HG03378 (cell line): Measurements from ENCODE around the gene ANKRD44.
A peak's percentile ranks its signal among the peaks of the same experiment; 100 is the strongest.
"Not testable (repeated sequence)": the region's sequence is repeated elsewhere in the genome, so short reads cannot be mapped to it uniquely, and the experiment has no call there.

Source experiments
- ATAC-seq: cut with Tn5 transposase; IDR thresholded peaks from one replicate; pipeline ENCODE4 v1.9.1; 2021; ENCODE audit warnings: mild to moderate bottlenecking, moderate library complexity; ENCODE audit not compliant: unreplicated experiment

The ANKRD44 gene

GRCh38 chr2:197241153-197241552 is 69.4 kb downstream of the ANKRD44 start:
- no peak for ATAC-seq

GRCh38 chr2:197240421-197241041 is 70.0 kb downstream of the ANKRD44 start:
- ATAC-seq = no peak

GRCh38 chr2:197240018-197240417 is 70.6 kb downstream of the ANKRD44 start:
- not testable (repeated sequence) for ATAC-seq

GRCh38 chr2:197239434-197239833 is 71.1 kb downstream of the ANKRD44 start:
- peak; percentile 67 for ATAC-seq

- ATAC-seq = peak; percentile 59
Observed at GRCh38 chr2:197238043-197238365, 72.6 kb downstream of the ANKRD44 start.

GRCh38 chr2:197237291-197238042 is 73.1 kb downstream of the ANKRD44 start:
- ATAC-seq = no peak

GRCh38 chr2:197236816-197237215 is 73.8 kb downstream of the ANKRD44 start:
- ATAC-seq = no peak

GRCh38 chr2:197236159-197236558 is 74.4 kb downstream of the ANKRD44 start:
- ATAC-seq = no peak

GRCh38 chr2:197235711-197236110 is 74.9 kb downstream of the ANKRD44 start:
- ATAC-seq = no peak

GRCh38 chr2:197234671-197235191 is 75.8 kb downstream of the ANKRD44 start:
- no peak for ATAC-seq

GRCh38 chr2:197233473-197233872 is 77.1 kb downstream of the ANKRD44 start:
- no peak for ATAC-seq

- ATAC-seq = no peak
Observed at GRCh38 chr2:197232010-197232409, 78.6 kb downstream of the ANKRD44 start.

GRCh38 chr2:197229509-197230443 is 80.8 kb downstream of the ANKRD44 start:
- ATAC-seq = no peak

GRCh38 chr2:197223451-197223850 is 87.1 kb downstream of the ANKRD44 start:
- ATAC-seq = no peak

- ATAC-seq = no peak
Observed at GRCh38 chr2:197219636-197220035, 90.9 kb downstream of the ANKRD44 start.

- ATAC-seq = no peak
Observed at GRCh38 chr2:197217541-197217940, 93.0 kb downstream of the ANKRD44 start.

- ATAC-seq = peak; percentile 72
Observed at GRCh38 chr2:197216361-197216979, 94.1 kb downstream of the ANKRD44 start.

- peak; percentile 30 for ATAC-seq
Observed at GRCh38 chr2:197215748-197216360, 94.7 kb downstream of the ANKRD44 start.

GRCh38 chr2:197212344-197213262 is 98.0 kb downstream of the ANKRD44 start:
- ATAC-seq = no peak
